DMS153 (cell line): ENCODE results near the gene NDEL1.

Experiments
- DNase-seq: peaks from one replicate; lab custom pipeline; 2025; lab: John Stamatoyannopoulos, UW

The NDEL1 gene

GRCh38 chr17:8479431-8479947 lies 43.8 kb downstream of the NDEL1 start:
- DNase-seq, result no peak

- DNase-seq, result no peak
These were observed 44.6 kb downstream of the NDEL1 start for GRCh38 chr17:8480011-8480976.

GRCh38 chr17:8481089-8481488 lies 45.4 kb downstream of the NDEL1 start:
- DNase-seq, result no peak

GRCh38 chr17:8481703-8482102 lies 46.0 kb downstream of the NDEL1 start:
- no peak for DNase-seq

GRCh38 chr17:8482546-8482945 lies 46.9 kb downstream of the NDEL1 start:
- no peak for DNase-seq

GRCh38 chr17:8484465-8484864 lies 48.8 kb downstream of the NDEL1 start:
- no peak for DNase-seq

- DNase-seq, result no peak
These were observed 49.8 kb downstream of the NDEL1 start for GRCh38 chr17:8485491-8485890.

- no peak for DNase-seq
These were observed 51.5 kb downstream of the NDEL1 start for GRCh38 chr17:8487130-8487645.

- DNase-seq, result no peak
These were observed 52.1 kb downstream of the NDEL1 start for GRCh38 chr17:8487743-8488142.

GRCh38 chr17:8488491-8488890 lies 52.8 kb downstream of the NDEL1 start:
- DNase-seq, result no peak

GRCh38 chr17:8488901-8489300 lies 53.2 kb downstream of the NDEL1 start:
- no peak for DNase-seq

GRCh38 chr17:8489841-8490240 lies 54.2 kb downstream of the NDEL1 start:
- no peak for DNase-seq

- no peak for DNase-seq
These were observed 54.8 kb downstream of the NDEL1 start for GRCh38 chr17:8490256-8491023.

- DNase-seq, result no peak
These were observed 56.4 kb downstream of the NDEL1 start for GRCh38 chr17:8492121-8492520.

GRCh38 chr17:8494021-8494420 lies 58.3 kb downstream of the NDEL1 start:
- DNase-seq, result no peak

- no peak for DNase-seq
These were observed 58.9 kb downstream of the NDEL1 start for GRCh38 chr17:8494506-8495111.

GRCh38 chr17:8496081-8496480 lies 60.4 kb downstream of the NDEL1 start:
- no peak for DNase-seq

- DNase-seq, result no peak
These were observed 63.5 kb downstream of the NDEL1 start for GRCh38 chr17:8499171-8499570.

- DNase-seq, result no peak
These were observed 63.9 kb downstream of the NDEL1 start for GRCh38 chr17:8499614-8500013.

GRCh38 chr17:8500609-8501008 lies 64.9 kb downstream of the NDEL1 start:
- no peak for DNase-seq

- DNase-seq, result no peak
These were observed 66.4 kb downstream of the NDEL1 start for GRCh38 chr17:8502126-8502525.

GRCh38 chr17:8503368-8503767 lies 67.7 kb downstream of the NDEL1 start:
- DNase-seq, result no peak
